Measurements from ENCODE around the gene PPP1R8.
"Not testable (repeated sequence)": the region's sequence is repeated elsewhere in the genome, so short reads cannot be mapped to it uniquely, and the experiment has no call there.

PPP1R8 gene

GRCh38 chr1:27789540-27790041, 41.0 kb upstream of the PPP1R8 start:
- no peak overlapping the region for H3K27ac ChIP-seq
- no peak for DNase-seq (ENCODE audit: low spot score)

GRCh38 chr1:27790270-27790669, 40.3 kb upstream of the PPP1R8 start:
- CTCF ChIA-PET: not testable (repeated sequence)

More at GRCh38 chr1:27789540-27790041, 41.0 kb upstream of the PPP1R8 start:
- ChIA-PET CTCF (interaction anchor here (0.7 kb wide), 1 partner anchor 19 kb away, joined by 3 read pairs; no protein-coding TSS in a partner anchor), POLR2A (ENCODE audit: low non-redundant PET) (no interaction called here)
- TF ChIP-seq CTCF (conservative IDR thresholded peaks at IDR 0.05; ENCODE audit: low read depth): no peak

GRCh38 chr1:27795601-27796000, 35.0 kb upstream of the PPP1R8 start:
- POLR2A ChIA-PET (ENCODE audit: low non-redundant PET): no interaction called here
- CTCF ChIA-PET: no interaction called here
- no peak overlapping the region for H3K27ac ChIP-seq

More at GRCh38 chr1:27790270-27790669, 40.3 kb upstream of the PPP1R8 start:
- H3K27ac ChIP-seq; POLR2A ChIA-PET (ENCODE audit: low non-redundant PET); DNase-seq (ENCODE audit: low spot score): not testable (repeated sequence)

GRCh38 chr1:27804791-27805190, 25.8 kb upstream of the PPP1R8 start:
- TF ChIP-seq CTCF (conservative IDR thresholded peaks at IDR 0.05; ENCODE audit: low read depth): no peak
- CTCF ChIA-PET: interaction anchor here (0.6 to 1.3 kb wide), 2 partner anchors 8 to 135 kb away, joined by 4 read pairs; no protein-coding TSS in a partner anchor
- no peak for DNase-seq (ENCODE audit: low spot score)
- H3K27ac ChIP-seq: no peak overlapping the region
- POLR2A ChIA-PET (ENCODE audit: low non-redundant PET): no interaction called here

More at GRCh38 chr1:27795601-27796000, 35.0 kb upstream of the PPP1R8 start:
- DNase-seq (ENCODE audit: low spot score): no peak
- no peak for TF ChIP-seq CTCF (conservative IDR thresholded peaks at IDR 0.05; ENCODE audit: low read depth)

- ChIA-PET POLR2A (ENCODE audit: low non-redundant PET) (no interaction called here), CTCF (no interaction called here)
- TF ChIP-seq CTCF (conservative IDR thresholded peaks at IDR 0.05; ENCODE audit: low read depth): no peak
- DNase-seq (ENCODE audit: low spot score): no peak
- H3K27ac ChIP-seq: no peak overlapping the region
These were observed 23.8 kb upstream of the PPP1R8 start for GRCh38 chr1:27806758-27807157.

GRCh38 chr1:27807385-27807784, 23.2 kb upstream of the PPP1R8 start:
- no peak for TF ChIP-seq CTCF (conservative IDR thresholded peaks at IDR 0.05; ENCODE audit: low read depth)
- H3K27ac ChIP-seq: no peak overlapping the region
- no peak for DNase-seq (ENCODE audit: low spot score)
- ChIA-PET CTCF (no interaction called here), POLR2A (ENCODE audit: low non-redundant PET) (no interaction called here)

- H3K27ac ChIP-seq; DNase-seq (ENCODE audit: low spot score); POLR2A ChIA-PET (ENCODE audit: low non-redundant PET): not testable (repeated sequence)
- CTCF ChIA-PET: interaction anchor here (0.6 kb wide), 1 partner anchor 19 kb away, joined by 3 read pairs; no protein-coding TSS in a partner anchor
These were observed 22.5 kb upstream of the PPP1R8 start for GRCh38 chr1:27808131-27808530.

GRCh38 chr1:27809883-27810282, 20.7 kb upstream of the PPP1R8 start:
- CTCF ChIA-PET: no interaction called here
- POLR2A ChIA-PET (ENCODE audit: low non-redundant PET): no interaction called here
- no peak for TF ChIP-seq CTCF (conservative IDR thresholded peaks at IDR 0.05; ENCODE audit: low read depth)
- no peak overlapping the region for H3K27ac ChIP-seq
- no peak for DNase-seq (ENCODE audit: low spot score)
